Medulla oblongata (tissue), 1 donor: ENCODE measurements around the gene TAF6.
"Not testable (repeated sequence)": the region's sequence is repeated elsewhere in the genome, so short reads cannot be mapped to it uniquely, and the experiment has no call there.

Source experiments
- DNase-seq: peaks from one replicate; pipeline ENCODE4 v3.0.0-alpha.2; 2015; ENCODE audit errors: extremely low spot score

Gene TAF6

DNA sequence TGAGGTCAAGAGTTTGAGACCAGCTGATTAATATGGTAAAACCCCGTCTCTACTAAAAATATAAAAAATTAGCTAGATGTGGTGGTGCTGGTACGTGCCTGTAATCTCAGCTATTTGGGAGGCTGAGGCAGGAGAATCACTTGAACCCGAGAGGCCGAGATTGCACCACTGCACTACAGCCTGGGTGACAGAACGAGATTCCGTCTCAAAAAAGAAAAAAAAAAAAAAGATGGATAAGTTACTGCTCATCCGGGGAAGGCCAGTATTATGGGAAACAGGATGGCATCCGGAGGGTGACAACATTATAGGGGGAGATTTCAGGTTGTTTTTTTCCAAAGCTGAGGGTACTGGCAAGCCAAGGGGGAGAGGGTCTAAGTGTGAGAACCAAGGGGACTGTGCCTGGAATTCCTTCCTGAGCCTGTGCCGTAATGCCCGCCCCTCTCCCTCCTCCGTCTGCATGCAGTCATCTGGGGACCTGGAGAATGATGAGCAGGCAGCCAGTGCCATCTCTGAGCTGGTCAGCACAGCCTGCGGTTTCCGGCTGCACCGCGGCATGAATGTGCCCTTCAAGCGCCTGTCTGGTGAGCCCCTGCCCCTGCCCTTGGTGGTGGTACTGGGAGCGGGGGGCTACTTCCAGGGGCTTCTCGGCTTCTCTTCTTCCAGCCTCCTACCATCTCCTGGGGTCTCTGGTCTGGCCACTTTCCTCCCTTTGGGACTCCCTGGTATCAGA lies 33.9 kb upstream of the TAF6 start:
- no peak for DNase-seq

DNA sequence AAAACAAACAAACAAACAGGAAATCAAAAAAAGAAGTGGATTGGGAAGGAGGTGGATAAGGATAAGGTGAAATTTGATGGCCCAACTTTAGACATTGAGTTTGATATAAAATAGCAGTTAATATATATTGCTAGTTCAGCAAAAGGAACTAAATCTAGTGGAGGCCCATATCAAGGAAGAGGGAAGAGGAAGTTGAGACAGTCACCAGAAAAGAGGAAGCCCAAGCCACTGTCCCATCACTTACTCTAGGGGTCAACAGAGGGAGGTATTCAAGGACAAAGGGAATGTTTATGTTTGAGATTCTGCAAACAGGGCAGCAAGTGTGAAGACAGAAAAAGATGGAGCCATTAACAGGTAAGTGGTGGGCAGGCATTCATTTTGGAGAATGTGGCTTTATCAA lies 33.2 kb upstream of the TAF6 start:
- peak; percentile 58 for DNase-seq

DNA sequence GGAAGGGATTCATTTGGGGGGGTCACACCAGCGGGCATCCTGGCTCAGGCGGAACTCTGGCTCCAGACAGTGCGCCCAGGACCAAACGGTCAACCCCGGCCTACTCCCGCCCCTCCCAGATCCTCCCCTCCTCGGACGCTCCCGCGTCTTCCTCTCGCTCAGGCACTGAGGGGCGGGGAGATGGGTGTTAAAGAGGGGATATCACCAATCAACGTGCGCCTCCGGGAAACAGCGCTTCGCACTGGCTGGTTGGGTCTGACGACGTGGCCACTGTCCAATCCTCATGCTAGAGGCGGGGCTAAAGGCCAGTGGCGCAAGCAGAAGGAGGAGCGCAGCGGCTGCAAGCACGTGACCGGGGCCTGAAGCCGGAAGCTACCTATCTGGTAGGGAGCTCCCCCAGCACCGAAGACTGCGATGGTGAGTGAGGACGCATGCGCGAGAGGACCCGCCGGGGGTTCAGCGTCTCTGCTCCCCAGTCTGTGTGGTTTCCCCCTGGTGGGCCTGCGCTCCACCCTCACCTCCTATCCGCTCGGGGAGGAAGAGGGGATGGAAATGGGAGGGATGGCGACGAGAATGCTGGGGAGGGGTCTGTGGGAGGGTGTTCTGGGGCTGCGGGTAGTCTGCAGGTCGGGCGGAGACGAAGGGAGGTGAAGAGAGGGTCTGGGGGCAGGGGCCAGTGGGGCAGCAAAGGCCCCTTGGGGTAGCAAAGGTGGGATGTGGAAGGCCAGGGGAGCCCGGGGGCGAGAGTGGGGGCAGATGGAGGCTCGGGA lies 29.6 kb upstream of the TAF6 start, which contains the start of gene LAMTOR4:
Gene LAMTOR4 (plus strand): TSS at position 360 of the 770 bp plus-strand sequence. CDS start 55 bp downstream, at position 415.
- peak; percentile 100 for DNase-seq

DNA sequence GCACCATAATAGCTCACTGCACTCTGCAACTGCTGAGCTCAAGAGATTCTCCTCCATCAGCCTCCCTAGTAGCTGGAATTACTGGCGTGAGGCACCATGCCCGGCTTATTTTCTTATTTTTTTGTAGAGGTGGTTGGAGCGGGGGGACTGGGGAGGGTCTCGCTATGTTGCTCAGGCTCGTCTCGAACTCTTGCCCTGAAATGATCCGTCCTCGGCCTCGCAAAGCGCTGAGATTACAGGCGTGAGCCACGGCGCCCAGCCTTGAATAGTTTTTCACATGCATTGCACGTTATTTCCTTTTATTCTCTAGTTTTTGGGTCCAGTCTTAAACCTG lies 29.0 kb upstream of the TAF6 start:
- DNase-seq: no peak

DNA sequence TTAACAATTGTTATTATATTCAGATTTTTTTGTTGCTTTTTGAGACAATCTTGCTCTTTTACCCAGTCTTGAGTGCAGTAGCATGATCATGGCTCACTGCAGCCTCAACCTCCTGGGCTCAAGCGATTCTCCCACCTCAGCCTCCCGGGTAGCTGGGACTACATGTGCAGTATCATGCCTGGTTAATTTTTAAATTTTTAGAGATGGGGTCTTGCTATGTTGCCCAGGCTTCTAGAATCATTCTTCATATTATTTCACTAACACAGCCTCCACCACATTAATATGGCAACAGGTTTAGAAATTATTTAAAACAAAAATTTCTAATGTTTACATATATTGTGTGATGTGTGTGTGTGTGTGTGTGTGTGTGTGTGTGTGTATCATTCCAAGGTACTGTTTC lies 28.1 kb upstream of the TAF6 start:
- DNase-seq: no peak

DNA sequence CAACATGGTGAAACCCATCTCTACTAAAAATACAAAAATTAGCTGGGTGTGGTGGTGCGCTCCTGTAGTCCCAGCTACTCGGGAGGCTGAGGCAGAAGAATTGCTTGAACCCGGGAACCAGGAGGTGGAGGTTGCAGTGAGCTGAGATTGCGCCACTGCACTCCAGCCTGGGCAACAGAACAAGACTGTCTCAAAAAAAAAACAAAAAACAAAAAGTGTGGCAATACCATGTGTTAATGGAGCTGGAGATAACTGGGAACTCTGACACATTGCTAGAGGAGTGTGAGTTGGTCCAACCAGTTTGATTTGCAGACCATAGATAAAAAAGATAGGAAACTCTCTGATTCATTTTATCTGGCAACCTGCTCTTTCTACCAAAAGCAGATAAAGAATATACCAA lies 27.2 kb upstream of the TAF6 start:
- DNase-seq: not testable (repeated sequence)

DNA sequence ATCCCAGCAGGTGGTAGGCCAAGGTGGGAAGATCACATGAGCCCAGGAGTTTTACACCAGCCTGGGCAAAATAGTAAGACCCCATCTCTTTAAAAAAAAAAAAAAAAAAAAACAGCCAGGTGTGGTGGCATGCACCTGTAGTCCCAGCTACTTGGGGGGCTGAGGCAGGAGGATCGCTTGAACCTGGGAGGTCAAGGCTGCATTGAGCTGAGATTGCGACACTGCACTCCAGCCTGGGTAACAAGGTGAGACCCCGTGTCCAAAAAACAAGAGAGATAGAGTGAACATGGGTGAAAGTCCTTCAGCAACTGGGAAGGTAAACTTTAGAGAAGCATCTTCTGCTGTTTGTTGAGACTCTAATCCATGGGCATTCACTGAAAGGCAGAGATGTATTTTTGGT lies 23.3 kb upstream of the TAF6 start:
- no peak for DNase-seq

DNA sequence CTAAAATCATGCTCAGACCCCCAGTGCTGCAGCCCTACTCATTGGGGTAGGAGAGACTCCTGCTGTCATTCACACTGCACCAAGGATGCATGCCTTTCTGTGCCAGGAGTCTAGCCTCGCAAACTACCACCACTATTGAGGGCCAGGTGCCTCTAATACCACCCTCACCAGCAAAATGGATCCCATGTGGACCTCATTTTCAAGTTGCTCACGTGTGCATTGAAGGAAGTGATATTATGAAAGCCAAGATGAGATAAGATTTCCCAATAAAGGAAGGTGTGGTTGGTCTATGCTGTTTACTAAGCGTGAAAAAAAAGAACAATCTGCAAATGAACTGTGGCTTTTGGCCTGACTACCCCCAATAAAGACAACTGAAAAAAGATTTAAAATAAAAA lies 22.4 kb upstream of the TAF6 start:
- no peak for DNase-seq

DNA sequence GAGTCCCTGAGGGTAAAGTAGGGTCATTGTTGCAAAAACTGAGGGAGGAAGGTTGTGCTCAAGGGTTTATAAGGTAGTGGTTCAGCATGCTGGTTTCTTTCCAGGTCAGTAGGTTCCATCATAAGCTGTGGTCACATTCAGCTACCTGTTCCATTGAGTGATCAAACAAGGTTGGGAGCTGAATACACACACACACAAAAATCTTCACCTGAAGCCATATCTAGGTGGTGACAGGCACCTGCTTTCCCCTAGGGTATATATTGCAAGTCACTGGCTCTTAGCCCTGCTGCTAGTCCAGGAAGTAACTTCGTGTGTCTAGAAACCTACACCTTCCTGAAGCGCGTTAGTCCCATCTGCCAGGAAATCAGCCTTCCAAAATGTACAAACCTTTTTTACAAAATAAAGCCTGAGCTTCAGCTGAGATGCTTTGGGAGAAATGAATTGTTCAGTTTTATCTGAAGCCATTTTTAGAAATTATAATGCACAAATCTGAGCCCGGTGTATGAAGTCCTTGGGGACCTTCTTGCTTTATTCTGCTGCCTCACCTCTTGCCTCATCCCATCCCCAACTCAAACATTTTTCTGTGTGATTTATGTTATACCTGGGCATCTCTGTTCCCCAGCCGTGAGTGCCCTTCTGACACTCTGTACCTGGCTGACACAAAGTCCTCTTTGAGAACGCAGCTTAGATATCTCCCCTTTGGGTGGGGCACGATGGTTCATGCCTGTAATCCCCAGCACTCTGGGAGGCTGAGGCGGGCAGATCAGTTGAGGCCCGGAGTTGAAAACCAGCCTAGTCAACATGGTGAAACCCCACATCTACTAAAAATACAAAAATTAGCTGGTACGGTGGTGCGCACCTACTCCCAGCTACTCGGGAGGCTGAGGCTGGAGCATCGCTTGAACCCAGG lies 18.9 kb upstream of the TAF6 start:
- DNase-seq: no peak

DNA sequence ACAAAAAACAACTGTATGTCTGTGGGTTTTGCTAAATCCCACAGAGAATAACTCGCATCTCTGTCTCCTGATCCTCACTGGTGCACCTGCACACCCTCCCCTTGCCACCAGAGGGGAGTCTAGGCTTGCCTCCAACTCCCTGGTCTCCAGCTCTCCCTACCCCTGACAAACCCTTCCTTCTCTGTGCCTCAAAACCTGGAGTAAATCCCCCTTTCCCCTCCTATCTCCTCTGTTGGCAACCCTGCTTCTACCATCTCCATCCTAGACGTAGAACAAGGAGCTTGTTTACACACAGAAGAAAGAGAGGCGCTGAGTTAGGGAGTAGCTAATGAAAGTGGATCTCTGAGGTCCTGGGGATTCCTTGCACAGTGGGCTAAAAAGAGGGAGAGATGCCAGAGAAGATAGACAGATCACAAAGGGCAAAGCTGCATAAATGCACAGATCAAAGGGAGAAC lies 13.6 kb upstream of the TAF6 start:
- peak; percentile 71 for DNase-seq

DNA sequence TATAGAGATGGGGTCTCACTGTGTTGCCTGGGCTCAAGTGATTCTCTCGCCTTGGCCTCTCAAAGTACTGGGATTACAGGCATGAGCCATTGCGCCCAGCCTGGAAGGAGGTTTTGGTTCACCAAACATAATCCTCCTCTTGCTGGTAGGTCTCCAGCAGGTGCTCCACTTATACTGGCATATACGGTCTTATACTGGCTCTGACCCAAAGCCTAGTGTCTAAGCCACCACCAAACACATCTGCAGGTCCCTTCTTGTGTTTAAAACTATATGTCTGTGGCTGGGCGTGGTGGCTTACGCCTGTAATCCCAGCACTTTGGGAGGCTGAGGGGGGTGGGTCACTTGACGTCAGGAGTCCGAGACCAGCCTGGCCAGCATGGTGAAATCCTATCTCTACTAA lies 13.0 kb upstream of the TAF6 start:
- no peak for DNase-seq

DNA sequence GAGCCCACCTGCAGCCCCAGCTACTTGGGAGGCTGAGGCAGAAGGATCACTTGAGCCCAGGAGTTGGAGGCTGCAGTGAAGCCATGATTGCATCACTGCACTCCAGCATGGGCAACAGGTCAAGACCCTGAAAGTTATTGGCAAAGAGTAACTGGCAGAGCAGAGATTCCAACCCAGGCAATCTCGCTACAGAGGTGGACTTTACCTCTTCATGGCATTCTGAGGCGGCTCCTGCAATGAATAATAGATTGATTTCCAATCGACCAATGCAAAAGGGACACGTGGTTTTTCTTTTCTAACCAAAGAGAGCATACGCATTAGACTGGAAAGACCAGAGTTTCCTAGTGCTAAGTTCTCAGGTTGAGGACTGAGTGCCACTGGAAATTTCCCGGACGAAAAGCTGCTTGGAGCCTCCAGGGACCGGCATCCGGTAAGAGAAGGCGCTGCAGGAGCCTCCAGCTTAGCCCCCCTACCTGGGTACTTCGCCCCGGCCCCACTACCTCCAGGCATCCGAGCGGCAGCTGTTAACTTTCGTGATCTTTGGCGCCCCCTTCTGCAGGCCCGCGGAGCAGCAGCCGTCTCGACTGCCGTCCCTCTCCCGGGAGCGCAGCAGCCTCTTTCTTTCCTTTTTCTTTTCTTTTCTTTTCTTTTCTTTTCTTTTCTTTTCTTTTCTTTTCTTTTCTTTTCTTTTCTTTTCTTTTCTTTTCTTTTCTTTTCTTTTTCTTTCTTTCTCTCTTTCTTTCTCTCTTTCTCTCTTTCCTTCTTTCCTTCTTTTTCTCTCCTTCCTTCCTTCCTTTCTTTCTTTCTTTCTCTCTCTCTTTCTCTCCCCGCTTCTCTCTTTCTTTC lies 11.7 kb upstream of the TAF6 start:
- peak; percentile 72 for DNase-seq

DNA sequence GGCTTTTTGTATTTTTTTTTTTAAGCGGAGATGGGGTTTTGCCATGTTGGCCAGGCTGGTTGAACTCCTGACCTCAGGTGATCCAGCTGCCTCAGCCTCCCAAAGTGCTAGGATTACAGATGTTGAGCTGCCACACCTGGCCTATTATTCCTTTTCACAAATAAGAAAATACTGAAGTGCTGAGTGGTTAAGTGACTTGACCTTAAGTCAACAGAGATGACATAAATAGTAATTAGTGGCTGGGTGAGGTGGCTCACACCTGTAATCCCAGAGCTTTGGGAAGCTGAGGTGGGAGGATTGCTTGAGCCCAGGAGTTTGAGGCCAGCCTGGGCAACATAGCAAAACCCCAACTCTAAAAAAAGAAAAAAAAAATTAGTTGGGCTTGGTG lies 11.1 kb upstream of the TAF6 start:
- DNase-seq: not testable (repeated sequence)

DNA sequence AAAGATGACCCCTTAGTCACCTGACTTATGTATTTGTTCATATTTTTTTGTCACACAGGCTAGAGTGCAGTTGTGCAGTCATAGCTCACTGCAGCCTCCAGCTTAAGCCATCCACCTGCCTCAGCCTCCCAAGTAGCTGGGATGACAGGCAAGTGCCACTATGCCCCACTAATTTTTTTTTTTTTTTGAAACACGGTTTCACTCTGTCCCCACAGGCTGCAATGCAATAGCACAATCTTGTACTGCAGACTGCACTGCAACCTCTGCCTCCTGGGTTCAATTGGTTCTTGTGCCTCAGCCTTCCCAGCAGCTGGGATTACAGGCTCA lies 9.4 kb upstream of the TAF6 start:
- DNase-seq: no peak

DNA sequence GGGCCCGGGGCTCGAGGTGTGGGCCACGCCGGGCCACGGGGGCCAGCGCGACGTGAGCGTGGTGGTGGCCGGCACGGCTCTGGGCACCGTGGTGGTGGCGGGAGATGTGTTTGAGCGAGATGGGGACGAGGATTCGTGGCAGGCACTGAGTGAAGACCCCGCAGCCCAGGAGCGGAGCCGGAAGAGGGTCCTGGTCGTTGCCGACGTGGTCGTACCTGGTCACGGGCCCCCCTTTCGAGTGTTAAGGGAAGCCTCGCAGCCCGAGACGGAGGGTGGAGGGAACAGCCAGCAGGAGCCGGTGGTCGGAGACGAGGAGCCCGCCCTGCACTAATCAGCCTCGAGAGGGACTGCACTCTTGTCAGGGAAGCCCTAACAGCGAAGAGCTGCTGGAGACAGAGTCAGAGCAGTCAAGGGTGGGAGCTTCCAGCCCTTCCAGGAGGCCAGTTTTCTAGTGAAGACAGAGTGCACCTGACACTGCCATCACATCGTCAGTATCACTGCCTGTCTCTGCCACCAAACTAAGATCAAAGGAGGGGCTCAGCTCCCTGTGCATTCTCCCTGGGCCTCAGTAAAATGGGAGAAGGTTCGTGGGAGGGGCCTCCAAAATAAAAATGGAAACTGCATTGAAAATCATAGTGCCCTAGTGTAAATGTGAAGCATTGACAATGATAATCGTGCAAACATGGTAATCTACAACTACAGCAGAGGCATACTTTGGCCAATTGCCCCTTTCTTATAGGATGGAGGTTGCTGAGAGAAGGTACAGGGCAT lies 8.9 kb upstream of the TAF6 start:
- no peak for DNase-seq

DNA sequence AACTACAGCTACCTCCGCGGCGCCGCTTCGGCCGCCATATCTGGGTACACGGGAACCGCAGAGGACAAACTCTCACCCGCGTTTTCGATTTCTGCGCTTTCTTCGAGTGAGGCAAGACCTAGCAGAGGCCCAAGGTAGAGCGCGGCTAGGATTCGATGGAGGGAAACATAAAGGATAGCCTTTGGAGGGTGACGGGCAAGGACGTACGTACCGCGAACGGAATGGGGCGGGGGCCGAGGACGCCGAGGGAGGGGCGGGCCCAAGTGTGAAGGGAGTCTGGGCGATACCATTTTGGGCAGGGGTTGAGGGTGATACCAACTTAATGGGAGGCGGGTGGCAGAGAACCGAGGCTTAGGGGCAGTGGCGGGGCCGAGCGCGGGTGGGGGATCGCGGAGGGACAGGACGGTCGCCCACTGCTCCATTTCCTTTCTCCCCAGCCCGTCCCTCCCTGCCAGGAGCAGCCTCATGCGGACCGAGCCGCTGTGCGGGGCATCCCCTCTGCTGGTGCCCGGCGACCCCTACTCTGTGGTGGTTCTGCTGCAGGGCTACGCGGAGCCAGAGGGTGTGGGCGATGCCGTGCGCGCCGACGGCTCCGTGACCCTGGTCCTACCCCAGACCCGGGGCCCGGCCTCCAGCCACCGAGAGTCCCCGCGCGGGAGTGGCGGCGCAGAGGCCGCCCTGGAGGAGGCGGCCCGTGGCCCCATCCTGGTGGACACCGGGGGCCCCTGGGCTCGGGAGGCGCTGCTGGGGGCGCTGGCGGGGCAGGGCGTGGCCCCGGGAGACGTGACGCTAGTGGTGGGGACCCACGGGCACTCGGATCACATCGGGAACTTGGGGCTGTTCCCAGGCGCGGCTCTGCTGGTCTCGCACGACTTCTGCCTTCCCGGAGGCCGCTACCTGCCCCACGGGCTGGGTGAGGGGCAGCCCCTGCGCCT lies 8.0 kb upstream of the TAF6 start, which contains the start of gene MBLAC1:
Gene MBLAC1 (plus strand): TSS at position 37 of the 935 bp plus-strand sequence. CDS start 429 bp downstream, at position 466.
- DNase-seq: peak; percentile 94

DNA sequence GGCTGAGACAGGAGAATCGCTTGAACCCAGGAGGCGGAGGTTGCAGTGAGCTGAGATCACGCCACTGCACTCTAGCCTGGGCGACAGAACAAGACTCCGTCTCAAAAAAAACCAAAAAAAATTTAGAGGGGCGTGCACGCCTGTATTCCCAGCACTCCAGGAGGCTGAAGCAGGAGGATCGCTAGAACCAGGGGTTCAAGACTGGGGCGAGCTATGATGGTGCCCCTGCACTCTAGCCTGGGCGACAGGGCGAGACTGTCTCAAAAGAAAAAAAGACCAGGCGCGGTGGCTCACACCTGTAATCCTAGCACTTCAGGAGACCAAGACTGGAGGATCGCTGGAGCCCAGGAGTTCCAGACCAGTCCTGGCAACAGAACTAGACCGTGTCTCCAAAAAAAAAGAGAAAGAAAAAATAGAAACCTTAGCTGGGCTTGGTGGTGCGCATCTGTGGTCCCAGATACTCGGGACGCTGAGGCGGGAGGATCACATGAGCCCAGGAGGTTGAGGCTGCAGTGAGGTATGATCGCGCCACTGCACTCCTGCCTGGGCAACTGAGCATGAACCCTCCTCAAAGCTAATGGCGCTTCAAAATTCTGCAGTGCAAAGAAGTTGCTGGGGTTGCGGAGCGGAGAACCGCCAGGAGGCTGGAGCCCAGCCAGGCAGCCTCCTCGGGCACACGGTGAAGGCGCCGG lies 7.2 kb upstream of the TAF6 start:
- no peak for DNase-seq

DNA sequence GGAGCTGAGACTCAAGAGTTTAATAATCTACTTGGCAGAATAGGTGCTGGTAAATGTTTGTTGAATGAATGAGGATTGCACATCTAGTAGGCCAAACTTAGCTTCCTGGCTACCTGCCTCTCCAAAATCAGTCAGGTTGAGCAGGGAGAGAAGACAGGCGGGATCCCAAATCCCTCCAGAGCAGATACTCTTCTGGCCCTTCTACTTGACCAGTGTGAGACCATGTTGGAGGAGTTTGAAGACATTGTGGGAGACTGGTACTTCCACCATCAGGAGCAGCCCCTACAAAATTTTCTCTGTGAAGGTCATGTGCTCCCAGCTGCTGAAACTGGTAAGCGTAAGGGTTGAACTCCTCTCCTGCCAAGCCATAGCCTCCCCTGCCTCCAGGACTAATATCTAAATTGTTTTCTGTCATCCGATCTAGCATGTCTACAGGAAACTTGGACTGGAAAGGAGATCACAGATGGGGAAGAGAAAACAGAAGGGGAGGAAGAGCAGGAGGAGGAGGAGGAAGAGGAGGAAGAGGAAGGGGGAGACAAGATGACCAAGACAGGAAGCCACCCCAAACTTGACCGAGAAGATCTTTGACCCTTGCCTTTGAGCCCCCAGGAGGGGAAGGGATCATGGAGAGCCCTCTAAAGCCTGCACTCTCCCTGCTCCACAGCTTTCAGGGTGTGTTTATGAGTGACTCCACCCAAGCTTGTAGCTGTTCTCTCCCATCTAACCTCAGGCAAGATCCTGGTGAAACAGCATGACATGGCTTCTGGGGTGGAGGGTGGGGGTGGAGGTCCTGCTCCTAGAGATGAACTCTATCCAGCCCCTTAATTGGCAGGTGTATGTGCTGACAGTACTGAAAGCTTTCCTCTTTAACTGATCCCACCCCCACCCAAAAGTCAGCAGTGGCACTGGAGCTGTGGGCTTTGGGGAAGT lies 5.4 kb upstream of the TAF6 start:
- no peak for DNase-seq
